Stomach smooth muscle (tissue), 2 donors: ENCODE measurements around the gene ONECUT1.

Experiments used
- H3K27ac ChIP-seq: one replicate; pipeline ENCODE4 v1.7.0; 2013; ENCODE audit warnings: mild to moderate bottlenecking, low read length, inconsistent platforms
- H3K27me3 ChIP-seq, 2 donors: one replicate each; pipeline ENCODE4 v1.7.0; 2013; ENCODE audit warnings: low read length in 2 of 2; ENCODE audit not compliant: insufficient read depth in 2 of 2, control insufficient read depth in 1 of 2
- H3K36me3 ChIP-seq, 2 donors: one replicate each; pipeline ENCODE4 v1.7.0; 2013; ENCODE audit warnings: low read length in 2 of 2; ENCODE audit not compliant: control insufficient read depth in 2 of 2, insufficient read depth in 2 of 2
- H3K4me1 ChIP-seq: one replicate; pipeline ENCODE4 v1.7.0; 2013; ENCODE audit warnings: low read length; ENCODE audit not compliant: control insufficient read depth, insufficient read depth
- H3K4me3 ChIP-seq, 2 donors: one replicate each; pipeline ENCODE4 v1.7.0; 2013; ENCODE audit warnings: low read length in 2 of 2
- H3K9ac ChIP-seq, 2 donors: one replicate each; pipeline ENCODE4 v1.7.0; 2013; ENCODE audit warnings: low read length in 2 of 2, mild to moderate bottlenecking in 1 of 2
- H3K9me3 ChIP-seq, 2 donors: one replicate each; pipeline ENCODE4 v1.7.0; 2013; ENCODE audit warnings: low read length in 2 of 2; ENCODE audit not compliant: control insufficient read depth in 2 of 2
- donor health status: healthy.
- donor health status: Pancreatic carcinoma.

ONECUT1 gene

DNA sequence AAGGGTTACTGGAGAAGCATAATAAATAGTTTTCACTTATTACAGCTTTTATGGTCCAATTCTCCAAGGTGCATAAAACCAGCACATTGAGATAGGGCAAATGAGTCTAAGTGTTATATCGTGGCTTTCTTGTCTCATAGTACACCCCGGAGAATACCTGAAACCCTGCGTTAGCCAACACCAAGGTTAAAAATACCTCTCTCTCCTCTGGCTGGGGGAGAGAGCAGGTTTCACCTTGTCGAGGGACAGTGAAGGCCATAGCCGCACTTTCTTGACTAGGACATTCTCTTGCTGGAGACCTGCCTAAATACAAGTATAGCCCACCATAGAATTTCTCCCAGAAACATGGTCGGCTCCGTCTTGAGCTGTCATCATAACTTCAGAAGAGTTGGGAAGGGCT is 59.5 kb downstream of the ONECUT1 start:
- no peak overlapping the region for H3K9ac ChIP-seq
- H3K4me3 ChIP-seq, result no peak overlapping the region
- no peak overlapping the region for H3K27ac ChIP-seq
- peaks cover 6% of the 10 kb centered on the region for H3K4me1 ChIP-seq
- no peaks in the 10 kb centered on the region for H3K36me3 ChIP-seq
- H3K27me3 ChIP-seq, result peaks cover 0 to 2% of the 10 kb centered on the region in 2 donors
- H3K9me3 ChIP-seq, result no peaks in the 10 kb centered on the region

DNA sequence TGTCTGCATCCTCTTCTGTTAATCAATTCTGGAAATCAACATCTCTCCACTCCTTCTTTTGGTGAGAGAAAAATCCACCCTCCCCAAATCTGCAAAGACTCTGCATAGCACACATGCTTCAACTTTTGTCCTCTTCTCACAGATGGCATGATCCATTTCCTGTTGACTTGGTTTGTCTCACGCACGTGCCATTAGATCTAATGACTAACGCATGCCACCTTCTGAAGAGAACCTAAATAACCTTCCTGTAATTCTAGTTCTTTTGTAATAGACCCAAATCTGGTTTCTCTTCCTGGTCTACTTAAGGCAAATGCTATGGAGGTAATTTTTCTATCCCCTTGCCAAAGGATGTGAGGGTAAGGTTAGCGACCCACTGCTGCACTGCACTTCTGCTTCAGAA is 60.0 kb downstream of the ONECUT1 start:
- Histone ChIP-seq H3K4me1 (peaks cover 6% of the 10 kb centered on the region), H3K9ac (no peak overlapping the region), H3K36me3 (no peaks in the 10 kb centered on the region), H3K4me3 (no peak overlapping the region), H3K9me3 (no peaks in the 10 kb centered on the region), H3K27me3 (peaks cover 0 to 2% of the 10 kb centered on the region in 2 donors), H3K27ac (no peak overlapping the region)

DNA sequence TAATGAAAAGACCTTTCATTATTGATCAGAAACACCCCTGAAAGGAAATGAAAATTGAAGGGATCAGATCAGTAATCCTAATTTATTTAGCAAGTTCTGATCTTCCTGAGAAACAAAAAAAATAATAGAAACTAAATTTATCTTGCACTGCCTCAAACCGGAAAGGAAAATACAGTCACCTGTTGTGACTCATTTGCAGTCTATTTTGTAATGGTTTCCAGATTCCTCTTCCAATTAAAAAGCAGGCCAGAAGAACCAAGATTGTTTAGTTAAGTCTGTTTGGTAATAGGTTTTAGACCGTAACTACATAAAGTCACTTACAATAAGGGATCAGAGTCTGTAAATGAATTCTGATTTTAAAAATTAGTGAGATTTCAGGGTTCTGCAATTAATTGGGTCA is 61.2 kb downstream of the ONECUT1 start:
- no peaks in the 10 kb centered on the region for H3K9me3 ChIP-seq
- H3K4me1 ChIP-seq, result peaks cover 6% of the 10 kb centered on the region
- peaks cover 0 to 2% of the 10 kb centered on the region in 2 donors for H3K27me3 ChIP-seq
- no peak overlapping the region for H3K9ac ChIP-seq
- no peak overlapping the region for H3K4me3 ChIP-seq
- no peaks in the 10 kb centered on the region for H3K36me3 ChIP-seq
- H3K27ac ChIP-seq, result no peak overlapping the region

DNA sequence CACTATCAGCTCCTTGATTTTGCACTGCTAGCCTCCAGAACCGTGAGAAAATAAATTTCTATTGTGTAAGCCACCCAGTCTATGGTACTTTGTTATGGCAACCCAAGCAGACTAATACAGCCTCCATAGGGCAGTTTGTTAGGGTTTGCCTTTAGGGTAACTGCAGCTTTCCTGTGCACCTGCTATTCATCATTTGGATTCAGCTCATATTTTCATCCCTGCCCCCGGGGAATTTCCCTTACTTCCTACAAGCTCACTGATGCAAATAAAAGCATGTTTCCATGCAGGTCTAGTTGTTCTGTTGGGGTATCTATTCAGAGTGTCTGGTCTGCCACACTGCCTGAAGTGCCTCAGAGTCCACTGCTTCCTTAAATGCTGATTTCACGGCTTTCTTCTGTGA is 62.3 kb downstream of the ONECUT1 start:
- H3K9me3 ChIP-seq, result no peaks in the 10 kb centered on the region
- H3K27ac ChIP-seq, result no peak overlapping the region
- H3K4me1 ChIP-seq, result no peaks in the 10 kb centered on the region
- H3K9ac ChIP-seq, result no peak overlapping the region
- H3K4me3 ChIP-seq, result no peak overlapping the region
- peaks cover 0 to 2% of the 10 kb centered on the region in 2 donors for H3K27me3 ChIP-seq
- H3K36me3 ChIP-seq, result no peaks in the 10 kb centered on the region

DNA sequence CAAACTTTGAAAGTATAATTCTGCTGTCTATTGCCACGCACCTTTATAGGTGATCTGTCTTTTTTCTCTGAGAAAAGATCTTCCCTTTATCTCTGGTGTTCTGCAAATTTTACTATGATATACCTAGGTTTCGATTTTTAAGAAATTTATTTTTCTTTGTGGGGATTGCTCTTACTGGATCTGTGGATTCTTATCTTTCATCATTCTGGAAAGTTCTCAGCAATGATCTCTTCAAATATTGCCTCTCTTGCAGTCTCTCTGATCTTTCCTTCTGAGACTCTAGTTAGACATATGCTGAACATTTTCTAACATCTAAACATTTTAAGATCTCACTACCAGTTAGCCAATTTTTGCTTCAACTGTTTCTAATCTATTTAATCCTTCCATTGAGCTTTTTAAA is 63.9 kb downstream of the ONECUT1 start:
- Histone ChIP-seq H3K4me3 (no peak overlapping the region), H3K9me3 (no peaks in the 10 kb centered on the region), H3K27ac (no peak overlapping the region), H3K36me3 (no peaks in the 10 kb centered on the region), H3K4me1 (no peaks in the 10 kb centered on the region), H3K9ac (no peak overlapping the region), H3K27me3 (peaks cover 0 to 2% of the 10 kb centered on the region in 2 donors)

DNA sequence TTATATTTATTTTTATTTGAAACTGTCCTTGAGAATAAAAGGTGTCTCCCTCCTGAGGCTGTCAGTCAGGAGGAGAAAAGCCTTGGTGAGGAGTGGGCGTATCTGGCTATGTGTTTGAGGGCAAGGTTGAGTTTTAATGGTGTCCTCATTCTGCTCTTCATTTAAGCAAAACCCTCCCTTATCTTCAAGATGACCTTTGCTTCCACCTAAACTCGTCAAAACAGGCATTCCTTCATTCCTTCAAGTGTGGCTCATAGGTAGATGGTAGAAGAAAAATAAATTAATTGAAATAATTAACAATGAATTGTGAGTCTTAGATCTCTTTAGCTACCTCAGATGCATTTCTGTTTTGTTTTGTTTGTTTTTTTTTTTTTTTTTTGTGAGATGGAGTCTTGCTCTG is 71.6 kb downstream of the ONECUT1 start:
- H3K27ac ChIP-seq, result no peak overlapping the region
- no peak overlapping the region for H3K9ac ChIP-seq
- H3K9me3 ChIP-seq, result no peaks in the 10 kb centered on the region
- no peaks in the 10 kb centered on the region for H3K27me3 ChIP-seq
- no peaks in the 10 kb centered on the region for H3K4me1 ChIP-seq
- H3K36me3 ChIP-seq, result no peaks in the 10 kb centered on the region
- H3K4me3 ChIP-seq, result no peak overlapping the region

DNA sequence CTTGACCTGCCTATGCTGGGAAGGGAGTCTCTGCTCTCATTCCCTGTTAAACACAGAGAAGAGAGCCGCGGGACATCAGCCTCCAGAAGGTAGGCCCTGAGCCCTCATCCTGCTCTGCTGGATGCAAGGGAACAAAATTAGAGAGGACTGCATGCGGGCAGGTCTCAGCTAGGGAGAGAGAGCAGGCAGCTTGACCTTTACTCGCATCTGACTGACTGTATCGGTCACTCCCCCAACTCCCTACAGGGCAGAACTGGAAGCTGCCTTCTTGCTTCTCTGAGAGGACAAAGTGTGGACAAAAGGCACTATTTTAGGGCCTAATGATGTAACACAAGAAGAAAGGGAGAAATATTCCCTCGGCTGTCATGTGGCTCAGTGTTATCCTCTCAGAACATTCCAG is 72.2 kb downstream of the ONECUT1 start:
- Histone ChIP-seq H3K9me3 (no peaks in the 10 kb centered on the region), H3K4me1 (no peaks in the 10 kb centered on the region), H3K4me3 (no peak overlapping the region), H3K36me3 (no peaks in the 10 kb centered on the region), H3K27me3 (no peaks in the 10 kb centered on the region), H3K9ac (no peak overlapping the region), H3K27ac (no peak overlapping the region)

DNA sequence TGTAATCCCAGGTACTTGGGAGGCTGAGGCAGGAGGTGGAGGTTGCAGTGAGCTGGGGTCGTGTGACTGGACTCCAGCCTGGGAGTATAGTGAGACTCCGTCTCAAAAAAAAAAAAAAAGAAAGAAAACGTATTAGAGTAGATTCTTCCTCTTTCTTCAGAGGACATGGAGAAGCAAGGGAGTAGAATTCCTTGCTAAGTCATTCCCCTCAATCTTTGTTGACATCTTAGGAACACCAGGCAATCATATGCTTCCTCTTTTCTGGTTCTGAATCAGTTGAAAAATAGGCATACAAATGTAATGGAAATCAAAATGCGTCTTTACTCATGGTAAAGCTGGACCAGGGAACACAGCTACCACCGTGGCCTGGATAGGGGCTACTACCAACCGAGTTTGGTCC is 72.7 kb downstream of the ONECUT1 start:
- no peaks in the 10 kb centered on the region for H3K9me3 ChIP-seq
- no peaks in the 10 kb centered on the region for H3K4me1 ChIP-seq
- H3K27me3 ChIP-seq, result no peaks in the 10 kb centered on the region
- H3K4me3 ChIP-seq, result no peak overlapping the region
- H3K36me3 ChIP-seq, result no peaks in the 10 kb centered on the region
- no peak overlapping the region for H3K27ac ChIP-seq
- H3K9ac ChIP-seq, result no peak overlapping the region

DNA sequence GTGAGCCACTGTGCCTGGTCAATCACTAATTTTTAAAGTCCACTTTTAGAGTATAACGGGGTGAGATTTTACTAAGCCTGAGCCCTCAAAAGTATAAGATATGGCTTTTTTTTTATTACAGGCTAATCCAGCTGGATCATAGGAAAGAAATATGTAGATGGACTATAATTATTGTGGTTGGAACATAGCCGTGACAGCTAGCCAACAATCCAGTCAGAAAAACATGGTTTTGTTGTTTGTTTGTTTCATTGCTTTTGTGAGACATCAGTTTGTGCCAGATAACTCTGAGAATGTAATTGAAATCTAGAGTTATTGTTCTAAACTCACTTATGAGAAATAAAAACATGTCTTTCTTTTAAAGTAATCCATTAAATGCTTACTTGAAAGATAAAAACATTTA is 73.6 kb downstream of the ONECUT1 start:
- Histone ChIP-seq H3K4me3 (no peak overlapping the region), H3K4me1 (no peaks in the 10 kb centered on the region), H3K27me3 (no peaks in the 10 kb centered on the region), H3K9ac (no peak overlapping the region), H3K36me3 (no peaks in the 10 kb centered on the region), H3K9me3 (no peaks in the 10 kb centered on the region), H3K27ac (no peak overlapping the region)

DNA sequence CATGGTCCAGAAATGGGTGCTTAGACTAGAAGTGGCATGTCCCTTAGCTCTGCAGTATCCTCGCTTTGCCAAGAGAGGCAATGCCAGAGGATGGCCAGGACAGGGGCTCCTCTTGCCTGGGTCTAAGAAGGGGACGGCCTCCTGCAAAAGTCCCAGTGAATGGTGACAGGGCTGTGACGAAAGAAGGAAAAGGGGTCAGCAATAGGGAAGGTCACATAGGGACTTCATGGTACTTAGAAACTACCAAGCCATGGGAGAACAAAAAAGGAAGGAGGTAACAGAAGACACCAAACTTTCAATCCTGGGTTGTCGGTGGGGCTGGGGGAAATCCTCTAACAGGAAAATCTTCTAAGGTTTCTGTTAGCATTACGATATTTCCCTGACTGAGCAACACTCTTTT is 74.7 kb downstream of the ONECUT1 start:
- no peak overlapping the region for H3K4me3 ChIP-seq
- no peaks in the 10 kb centered on the region for H3K36me3 ChIP-seq
- no peaks in the 10 kb centered on the region for H3K27me3 ChIP-seq
- H3K27ac ChIP-seq, result no peak overlapping the region
- no peaks in the 10 kb centered on the region for H3K4me1 ChIP-seq
- no peak overlapping the region for H3K9ac ChIP-seq
- no peaks in the 10 kb centered on the region for H3K9me3 ChIP-seq

DNA sequence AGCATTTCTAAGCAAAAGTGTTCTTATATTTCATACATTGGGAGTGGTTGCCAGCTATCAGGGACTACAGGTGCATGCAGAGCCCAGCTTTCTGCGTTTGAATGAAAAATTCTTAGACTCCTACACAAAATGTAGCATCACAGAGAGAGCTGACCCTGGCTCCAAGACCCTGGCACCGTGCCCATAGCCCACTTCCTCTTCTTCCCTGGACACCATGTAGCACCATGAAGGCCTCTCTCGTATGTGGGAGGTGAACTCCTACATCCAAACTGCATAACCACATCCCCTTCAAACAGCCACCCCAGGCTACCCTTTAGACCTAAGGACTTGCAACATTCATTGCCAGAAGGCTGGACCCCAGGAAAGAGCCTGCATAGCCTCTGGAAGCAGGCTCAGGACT is 75.2 kb downstream of the ONECUT1 start:
- no peak overlapping the region for H3K4me3 ChIP-seq
- no peak overlapping the region for H3K27ac ChIP-seq
- H3K9ac ChIP-seq, result no peak overlapping the region
- H3K27me3 ChIP-seq, result no peaks in the 10 kb centered on the region
- no peaks in the 10 kb centered on the region for H3K36me3 ChIP-seq
- H3K9me3 ChIP-seq, result no peaks in the 10 kb centered on the region
- no peaks in the 10 kb centered on the region for H3K4me1 ChIP-seq
